ENCODE data around the gene OTUD4.

Gene OTUD4

DNA sequence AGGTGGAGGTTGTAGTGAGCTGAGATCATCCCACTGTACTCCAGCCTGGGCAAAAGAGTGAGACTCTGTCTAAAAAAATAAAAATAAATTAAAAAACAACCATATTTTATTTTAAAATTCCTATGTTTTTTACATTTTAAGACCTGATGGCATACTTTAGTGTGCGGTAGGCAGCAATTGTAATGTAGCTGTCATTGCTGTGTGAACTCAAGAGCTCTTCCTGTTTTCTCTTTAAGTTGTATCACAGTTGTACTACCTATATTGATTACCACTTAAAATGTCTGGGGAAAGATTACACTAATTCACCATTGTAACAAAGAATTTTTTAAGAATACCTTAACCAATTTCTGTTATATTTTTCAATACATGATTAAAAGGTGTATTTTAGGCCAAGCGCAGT, 55.0 kb downstream of the OTUD4 start:
- no peak for DNase-seq

GRCh38 chr4:145108128-145108527, 72.3 kb downstream of the OTUD4 start:
- no peak for DNase-seq

DNA sequence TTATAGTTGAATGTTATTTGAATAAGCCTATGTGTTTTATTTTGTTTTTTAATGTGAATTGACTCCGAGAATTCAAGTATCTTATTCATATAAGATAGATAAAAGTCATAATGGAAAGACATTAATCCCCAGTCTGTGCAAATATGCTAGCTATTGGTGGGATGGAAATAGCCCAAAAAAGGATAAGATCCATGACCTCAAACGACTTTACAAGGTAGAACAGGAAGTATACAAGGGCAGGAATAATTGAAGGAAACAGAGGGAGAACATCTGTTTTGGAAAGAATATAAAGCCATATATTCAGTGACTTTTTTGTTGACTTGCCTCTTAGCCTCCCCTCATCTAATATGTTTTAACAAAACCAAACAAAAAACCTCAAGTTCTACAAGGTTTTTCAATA, 73.3 kb downstream of the OTUD4 start:
- no peak for DNase-seq

DNA sequence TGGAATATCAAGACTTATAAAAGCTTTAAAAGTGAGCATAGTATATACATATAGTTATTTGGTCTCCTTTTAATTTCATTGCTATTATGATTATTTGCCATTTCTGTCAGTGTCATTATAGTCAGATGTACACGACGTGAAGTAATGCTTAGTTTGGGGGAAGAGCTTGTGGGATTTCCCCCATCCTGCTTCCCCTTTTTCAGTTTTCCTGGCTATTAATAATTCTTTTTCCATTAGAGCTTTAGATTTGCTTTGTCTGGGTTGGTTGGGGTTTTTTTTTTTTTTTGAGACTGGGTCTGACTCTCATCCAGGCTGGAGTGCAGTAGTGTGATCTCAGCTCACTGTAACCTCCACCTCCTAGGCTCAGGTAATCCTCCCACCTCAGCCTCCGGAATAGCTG, 76.9 kb downstream of the OTUD4 start:
- DNase-seq = no peak

DNA sequence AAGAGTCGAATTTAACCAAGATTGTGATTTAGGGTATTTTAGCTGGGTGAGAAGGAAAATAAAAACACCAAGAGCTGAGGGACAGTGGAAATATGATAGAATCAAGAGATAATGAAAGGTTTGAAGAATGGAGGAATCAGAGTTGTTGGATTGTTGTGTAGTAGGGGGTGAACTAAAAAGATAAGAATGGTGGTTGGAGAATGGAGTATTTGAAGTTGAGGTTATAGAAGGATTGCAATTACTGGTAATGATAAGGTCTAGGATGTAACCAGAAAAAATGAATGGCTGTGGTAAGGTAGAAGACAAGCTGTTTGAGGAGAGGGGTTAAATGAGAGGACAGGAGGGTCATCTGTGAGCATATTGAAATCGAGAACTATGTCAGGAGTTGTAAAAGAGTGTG, 77.8 kb downstream of the OTUD4 start:
- DNase-seq = no peak

DNA sequence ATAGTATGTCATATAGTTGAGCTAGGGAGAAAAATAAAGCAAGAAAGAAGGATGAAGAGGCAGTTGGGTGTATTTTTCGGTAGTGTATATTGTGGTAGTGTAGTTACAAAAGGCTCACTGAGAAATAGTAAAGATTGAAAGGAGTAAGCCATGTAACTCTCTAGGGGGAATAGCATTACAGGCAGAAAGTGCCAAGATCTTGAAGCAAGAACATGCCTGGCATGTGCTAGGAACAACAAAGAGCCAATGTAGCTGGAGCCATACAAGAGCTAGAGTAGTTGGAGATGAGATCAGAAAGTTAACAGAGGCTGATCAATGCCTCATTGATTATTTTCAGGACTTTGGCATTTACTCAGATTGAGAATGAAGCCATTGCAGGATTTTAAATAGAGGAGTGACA, 79.3 kb downstream of the OTUD4 start:
- DNase-seq = no peak

- no peak for DNase-seq
Observed at GRCh38 chr4:145099653-145100052, 80.7 kb downstream of the OTUD4 start.

GRCh38 chr4:145098675-145099037, 81.7 kb downstream of the OTUD4 start:
- DNase-seq = no peak

DNA sequence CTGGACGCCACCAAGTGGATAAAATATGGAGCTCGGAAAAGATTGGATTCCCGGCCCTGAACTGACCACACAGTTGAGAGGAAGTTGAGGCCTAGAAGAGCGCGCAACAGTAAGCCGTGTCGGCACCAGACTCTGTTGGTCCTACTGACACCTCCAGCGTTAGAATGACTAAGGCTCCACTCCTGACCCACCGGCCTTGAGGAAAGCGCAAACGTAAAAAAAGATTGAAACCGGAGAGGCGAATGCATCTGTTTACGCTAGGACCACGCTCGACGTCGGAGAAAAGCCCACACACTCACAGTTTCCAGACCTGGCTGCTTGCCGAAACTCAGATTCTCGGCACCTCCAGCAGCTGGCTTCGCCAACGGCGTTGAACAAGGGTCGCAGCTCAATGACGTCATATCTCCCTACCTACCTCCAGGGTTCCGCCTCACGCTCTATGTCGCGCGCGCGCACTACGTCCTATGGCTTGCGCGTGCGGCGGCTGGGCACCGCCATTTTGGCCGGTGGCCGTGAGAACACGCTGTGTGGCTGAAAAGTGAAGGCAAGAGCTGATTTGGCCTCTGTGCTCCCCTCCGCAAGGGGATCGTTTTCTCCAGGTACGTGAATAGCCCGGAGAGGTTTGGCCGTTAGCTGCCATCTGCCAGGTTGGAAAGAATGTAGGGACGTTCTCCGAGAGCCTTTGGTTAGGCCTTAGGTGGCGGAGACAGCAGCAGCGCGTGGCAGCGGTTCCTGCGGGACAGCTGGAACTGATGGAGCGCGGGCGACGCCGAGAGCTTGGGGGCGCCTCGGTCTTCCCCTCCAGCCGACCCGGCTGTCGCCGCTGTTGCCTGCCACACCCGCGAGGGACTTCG, 82.3 kb downstream of the OTUD4 start, which contains the start of the genes ABCE1 and ANAPC10:
TSS of gene ABCE1 (plus strand) at position 491 of the 854 bp plus-strand sequence. CDS start 6,102 bp downstream, outside the sequence.
TSS of gene ANAPC10 (minus strand) at position 376 of the 854 bp plus-strand sequence. CDS start 2,097 bp downstream, outside the sequence.
- peak; percentile 97 for DNase-seq

DNA sequence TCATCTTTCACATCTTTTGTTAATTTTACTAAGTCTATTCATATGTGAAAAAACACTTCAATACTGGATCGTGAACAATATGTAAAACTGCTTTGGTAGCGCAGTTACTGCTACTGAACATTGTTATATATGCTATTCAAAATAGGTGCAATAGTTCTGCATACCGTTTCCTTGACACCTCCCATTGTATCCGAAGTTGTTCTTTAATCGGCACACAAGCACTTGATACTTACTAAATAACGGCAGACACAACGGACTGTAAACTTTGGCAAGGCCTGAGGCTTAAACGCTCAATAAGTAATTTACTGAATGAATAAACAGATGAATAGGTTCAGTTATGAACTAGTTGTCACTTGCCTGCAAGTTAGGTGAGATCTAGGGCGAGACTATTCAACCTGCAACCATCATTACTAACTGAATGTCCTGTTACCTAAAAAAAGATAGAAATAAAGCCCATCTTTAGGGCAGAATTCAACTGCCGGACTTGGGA, 83.0 kb downstream of the OTUD4 start:
- no peak for DNase-seq

DNA sequence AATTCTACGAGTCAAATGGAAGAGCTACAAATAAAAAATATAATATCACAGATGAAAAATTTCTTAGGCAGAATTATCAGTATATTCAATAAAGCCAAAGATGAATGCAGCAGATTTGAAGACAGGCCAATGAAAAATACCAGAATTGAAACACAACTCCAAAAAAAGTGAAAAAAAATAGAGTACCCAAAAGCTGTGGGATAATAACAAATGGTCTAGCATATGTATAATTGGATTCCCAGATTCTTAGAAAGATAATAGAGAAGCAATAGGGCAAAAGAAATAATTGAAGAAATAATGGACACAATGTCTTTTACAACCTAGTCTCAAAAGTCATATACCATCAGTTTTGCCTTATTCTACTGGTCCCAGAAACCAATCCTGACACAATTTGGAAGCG, 86.8 kb downstream of the OTUD4 start:
- DNase-seq = no peak

GRCh38 chr4:145090380-145090779, 90.0 kb downstream of the OTUD4 start:
- no peak for DNase-seq

- DNase-seq = peak; percentile 84
Observed at GRCh38 chr4:145083891-145084605, 96.3 kb downstream of the OTUD4 start.
